Measurements from ENCODE around the gene TTYH3. TPM values are rescaled to one million over a fixed set of nuclear protein-coding genes. Genes with fewer than 3 reads are reported as not detected.
"Not testable (repeated sequence)": the region's sequence is repeated elsewhere in the genome, so short reads cannot be mapped to it uniquely, and the experiment has no call there.

Gene TTYH3
- total RNA-seq, 1 experiment from 2014 or later: 122 TPM

DNA sequence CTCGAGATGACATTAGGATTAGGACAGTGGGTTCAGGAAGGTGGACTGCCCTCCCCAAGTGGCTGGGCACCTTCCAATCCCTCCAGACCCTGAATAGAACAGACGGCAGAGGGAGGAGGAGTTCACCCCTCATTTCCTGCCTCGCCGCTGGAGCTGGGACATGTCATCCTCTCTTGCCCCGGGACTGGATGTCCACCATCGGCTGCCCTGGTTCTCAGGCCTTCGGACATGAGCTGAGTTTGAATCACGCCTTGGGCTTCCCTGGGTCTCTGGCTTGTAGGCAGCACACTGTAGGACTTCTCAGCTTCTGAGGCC is 62.3 kb downstream of the TTYH3 start:
- not testable (repeated sequence) for H3K56ac ChIP-seq (ENCODE audit: insufficient read length, low read depth, low read length); H3K23me2 ChIP-seq (ENCODE audit: insufficient read length, low read depth, low read length, poor library complexity, severe bottlenecking); H3T11ph ChIP-seq (ENCODE audit: low read length); H2BK12ac ChIP-seq (ENCODE audit: insufficient read length, low read depth, low read length); H3K4me1 ChIP-seq (ENCODE audit: insufficient read depth, low read length); H3K4ac ChIP-seq (ENCODE audit: low read depth, low read length); H2BK20ac ChIP-seq (ENCODE audit: low read depth, low read length, poor library complexity, severe bottlenecking); H3K36me3 Mint-ChIP-seq (ENCODE audit: insufficient read depth in 1 of 3, low read depth in 3 of 3); H4K5ac ChIP-seq (ENCODE audit: insufficient read length, low read depth, low read length); DNase-seq; H3K4me1 Mint-ChIP-seq; H3K4me2 ChIP-seq (ENCODE audit: insufficient read depth, insufficient read length, low read length); H3K23ac ChIP-seq (ENCODE audit: insufficient read length, low read depth, low read length); H3K9ac ChIP-seq (ENCODE audit: extremely low read depth, insufficient read length, low read length); H3K79me2 ChIP-seq (ENCODE audit: insufficient read depth, low read length); H4K91ac ChIP-seq (ENCODE audit: insufficient read length, low read depth, low read length); H3K27me3 ChIP-seq (ENCODE audit: insufficient read depth, low read length); H2BK5ac ChIP-seq (ENCODE audit: insufficient read length, low read length); H2AK5ac ChIP-seq (ENCODE audit: insufficient read length, low read length); H3K18ac ChIP-seq (ENCODE audit: insufficient read length, low read depth, low read length); H4K8ac ChIP-seq (replicated peaks; ENCODE audit: insufficient read length, low read depth, low read length); H2AFZ ChIP-seq (ENCODE audit: low read length); H3K14ac ChIP-seq (ENCODE audit: insufficient read depth, low read length); H3K27ac ChIP-seq (ENCODE audit: insufficient read length, low read depth, low read length); H3K4me3 Mint-ChIP-seq; H4K20me1 ChIP-seq (ENCODE audit: control insufficient read depth, insufficient read depth, insufficient read length); H3K9me3 Mint-ChIP-seq; H2BK120ac ChIP-seq (ENCODE audit: low read depth, low read length, poor library complexity, severe bottlenecking); H3K79me1 ChIP-seq (ENCODE audit: insufficient read depth, low read depth, low read length, poor library complexity, severe bottlenecking); H2BK15ac ChIP-seq (ENCODE audit: low read depth, low read length); H3K9me3 ChIP-seq (ENCODE audit: control insufficient read depth, low read depth, low read length)
- Mint-ChIP-seq H3K27ac (peak overlapping the region in 1 of 3 experiments; percentile 28; a peak in 1 of 7 replicates), H3K27me3 (ENCODE audit: low read depth) (peaks cover 23% of the 10 kb centered on the region)
- WGBS (ENCODE audit: extremely low coverage, insufficient read length, low lambda C conversion rate): no CpG with 5 or more reads among the region's 8 CpGs
